Lower leg skin (tissue), 4 donors: Measurements from ENCODE around the gene GLIS2. TPM values are rescaled to one million over a fixed set of nuclear protein-coding genes. Genes with fewer than 3 reads are reported as not detected.

Experiments
- DNase-seq, 2 donors: peaks; one replicate each; pipeline ENCODE4 v3.0.0-alpha.2; 2019; ENCODE audit warnings: low spot score in 2 of 2
- H3K4me3 ChIP-seq: fragments of 200-600 bp; sonication (generic); 2 replicates; pipeline ENCODE4 v1.5.1; 2017; ENCODE audit warnings: mild to moderate bottlenecking, low read depth; ENCODE audit not compliant: poor library complexity, severe bottlenecking
- CTCF ChIP-seq, 3 donors: fragments of 450-650 bp; IDR thresholded peaks; one replicate each; pipeline ENCODE4 v1.5.1; 2016; ENCODE audit warnings: antibody characterized with exemption in 3 of 3, mild to moderate bottlenecking in 3 of 3, moderate library complexity in 2 of 3
- POLR2A ChIP-seq, 2 donors: fragments of 450-650 bp; IDR thresholded peaks; one replicate each; pipeline ENCODE4 v1.6.1; 2016 to 2017; ENCODE audit warnings: antibody characterized with exemption in 2 of 2, mild to moderate bottlenecking in 1 of 2, moderate library complexity in 1 of 2
- WGBS, 2 donors: methylation state at CpG; one replicate each; pipeline ENCODE4 v1.1.5; 2018; 5-methylcytosine and 5-hydroxymethylcytosine counted together
- intact Hi-C: fragments of 100-400 bp; cut with DNase I; formaldehyde crosslinking; loops from one replicate; pipeline ENCODE4 v1.15.0; 2023; ENCODE audit warnings: low total_unique reads
- total RNA-seq, 4 donors: library from RNA; depleted of rRNA; stranded (reverse); fragments of >200 nt; gene quantifications; one replicate each; pipeline ENCODE4 v1.1.0, GENCODE V29; 2016

GLIS2 gene
- total RNA-seq, 4 donors from 2014 or later = 1.3 to 2.6 (median 2.2) TPM

DNA sequence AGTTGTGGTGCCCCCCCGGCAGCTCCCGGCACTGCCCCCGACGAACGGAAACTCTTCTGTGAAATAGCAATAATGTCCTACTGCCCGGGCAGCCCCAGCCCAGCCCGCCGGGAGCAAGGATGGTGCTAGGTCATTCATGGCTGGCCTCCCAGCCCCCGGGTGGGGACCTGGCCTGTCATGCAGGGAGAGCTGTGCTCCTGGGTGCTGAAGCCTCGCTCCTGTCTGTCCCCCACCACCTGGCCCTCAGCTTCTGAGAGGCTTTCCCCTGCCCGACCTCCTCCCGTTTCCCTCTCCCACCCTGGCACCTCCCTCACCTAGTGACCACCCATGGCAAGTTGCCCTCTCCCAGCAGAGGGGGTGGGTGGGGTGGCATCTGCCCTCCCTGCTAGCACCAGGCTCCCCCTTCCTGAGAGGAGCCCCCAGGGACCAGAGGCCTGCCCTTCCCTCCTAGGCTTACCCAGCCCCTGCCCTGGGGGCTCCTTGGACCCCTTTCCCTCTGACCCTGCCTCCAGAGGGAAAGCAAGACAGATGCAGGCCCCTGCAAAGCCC is 21.7 kb downstream of the GLIS2 start:
- intact Hi-C loops = no loop called here
- WGBS, 2 donors = 76 to 80% methylated on average over 12 of the region's 12 CpGs
- no peak for TF ChIP-seq CTCF (IDR thresholded peaks at IDR 0.05)
- no peak for TF ChIP-seq POLR2A (IDR thresholded peaks at IDR 0.05)
- H3K4me3 ChIP-seq = no peak overlapping the region
- no peak for DNase-seq

DNA sequence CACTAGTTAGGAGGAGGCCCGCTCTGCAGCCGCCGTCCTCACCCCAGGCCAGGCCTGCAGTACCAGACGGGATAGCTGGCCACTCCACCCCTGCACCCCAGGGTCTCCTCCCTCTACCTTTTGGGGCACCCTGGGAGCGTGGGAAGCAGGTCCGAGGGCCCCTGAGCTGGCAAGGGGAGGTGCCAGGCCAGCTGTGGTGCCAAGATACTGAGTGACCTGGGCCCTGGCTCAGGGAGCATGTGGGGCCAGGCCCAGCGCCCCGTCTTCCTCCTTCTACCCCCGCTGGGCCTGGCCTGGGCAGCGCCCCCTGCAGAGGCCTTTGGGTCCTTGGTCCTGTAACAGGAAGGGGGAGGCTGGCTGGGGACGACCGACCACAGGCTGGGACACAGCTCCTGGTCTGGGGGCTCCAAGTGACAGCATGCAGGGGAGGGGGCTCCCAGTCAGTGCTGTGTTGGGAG is 22.3 kb downstream of the GLIS2 start:
- intact Hi-C loops = no loop called here
- no peak overlapping the region for H3K4me3 ChIP-seq
- no peak for DNase-seq
- WGBS, 2 donors = 85 to 97% methylated on average over 6 to 12 of the region's 12 CpGs
- TF ChIP-seq POLR2A (IDR thresholded peaks at IDR 0.05) = no peak
- TF ChIP-seq CTCF (IDR thresholded peaks at IDR 0.05) = no peak

GRCh38 chr16:4338712-4339299 is 22.9 kb downstream of the GLIS2 start:
- H3K4me3 ChIP-seq = no peak overlapping the region
- WGBS, 2 donors = 90 to 93% methylated on average over 7 to 8 of the region's 10 CpGs
- TF ChIP-seq POLR2A (IDR thresholded peaks at IDR 0.05) = no peak
- no peak for TF ChIP-seq CTCF (IDR thresholded peaks at IDR 0.05)
- no peak for DNase-seq
- intact Hi-C loops = no loop called here

DNA sequence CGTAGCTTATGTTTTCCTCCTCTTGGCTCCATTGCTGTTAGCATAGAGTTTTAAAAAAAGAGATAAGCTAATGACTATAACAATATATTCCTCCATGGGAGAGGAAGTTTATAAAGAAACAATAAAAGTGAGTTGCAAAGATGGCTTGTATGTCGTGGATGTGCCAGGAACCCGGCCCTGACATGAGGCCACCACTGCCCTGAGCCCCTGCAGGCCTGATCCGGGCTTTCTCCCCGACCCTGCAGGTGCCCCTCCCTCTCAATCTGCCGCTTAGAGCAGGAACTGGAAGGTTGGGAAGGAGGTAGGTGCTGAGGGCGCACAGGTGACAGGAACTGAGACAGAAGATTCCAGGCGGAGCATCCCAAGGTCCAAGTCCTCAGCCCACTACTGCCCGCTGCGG is 23.6 kb downstream of the GLIS2 start:
- DNase-seq = no peak
- TF ChIP-seq CTCF (IDR thresholded peaks at IDR 0.05) = no peak
- no peak for TF ChIP-seq POLR2A (IDR thresholded peaks at IDR 0.05)
- intact Hi-C loops = no loop called here
- no peak overlapping the region for H3K4me3 ChIP-seq
- WGBS, 2 donors = 73 to 76% methylated on average over 10 of the region's 10 CpGs

DNA sequence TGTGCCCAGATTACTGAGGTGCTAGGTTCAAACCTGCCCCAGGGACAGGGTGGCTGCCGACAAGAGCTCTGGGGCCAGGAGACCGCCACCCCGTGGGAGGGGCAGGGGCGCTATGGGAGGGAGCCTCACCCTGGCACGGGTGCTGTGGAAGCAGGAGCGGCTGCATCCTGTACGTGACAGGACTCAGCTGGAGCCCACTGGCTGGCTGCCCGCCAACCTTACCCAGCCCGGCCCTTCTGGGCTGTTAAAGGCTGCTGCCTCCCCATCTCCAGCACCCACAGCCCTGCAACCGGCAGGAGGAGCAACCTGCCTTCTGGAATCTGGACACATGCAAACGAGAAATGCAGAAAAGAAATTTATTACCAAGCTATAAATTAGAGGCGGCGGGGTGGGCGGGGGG is 24.0 kb downstream of the GLIS2 start:
- H3K4me3 ChIP-seq = no peak overlapping the region
- TF ChIP-seq CTCF (IDR thresholded peaks at IDR 0.05) (no peak), POLR2A (IDR thresholded peaks at IDR 0.05) (no peak)
- WGBS, 2 donors = 39 to 45% methylated on average over 13 to 14 of the region's 14 CpGs
- no peak for DNase-seq
- intact Hi-C loops = no loop called here

- intact Hi-C loops = no loop called here
- TF ChIP-seq POLR2A (IDR thresholded peaks at IDR 0.05) (no peak), CTCF (IDR thresholded peaks at IDR 0.05) (no peak)
- WGBS, 2 donors = 85 to 90% methylated on average over 6 of the region's 6 CpGs
- H3K4me3 ChIP-seq = no peak overlapping the region
- no peak for DNase-seq
Measured at GRCh38 chr16:4340443-4340842, 24.6 kb downstream of the GLIS2 start.
